Ishikawa (cell line): ENCODE results near the gene METAP2.

Experiments used
- NFIC ChIP-seq: IDR thresholded peaks from 2 replicates; pipeline ENCODE4 v1.6.1; 2012
- RAD21 ChIP-seq: IDR thresholded peaks from 2 replicates; pipeline ENCODE4 v1.6.1; 2012; ENCODE audit warnings: low read depth
- TAF1 ChIP-seq: IDR thresholded peaks from 2 replicates; pipeline ENCODE4 v1.6.1; 2012; ENCODE audit warnings: low read depth, mild to moderate bottlenecking
- ZBTB7A ChIP-seq: IDR thresholded peaks from 2 replicates; pipeline ENCODE4 v1.6.1; 2012; ENCODE audit warnings: low read depth

DNA sequence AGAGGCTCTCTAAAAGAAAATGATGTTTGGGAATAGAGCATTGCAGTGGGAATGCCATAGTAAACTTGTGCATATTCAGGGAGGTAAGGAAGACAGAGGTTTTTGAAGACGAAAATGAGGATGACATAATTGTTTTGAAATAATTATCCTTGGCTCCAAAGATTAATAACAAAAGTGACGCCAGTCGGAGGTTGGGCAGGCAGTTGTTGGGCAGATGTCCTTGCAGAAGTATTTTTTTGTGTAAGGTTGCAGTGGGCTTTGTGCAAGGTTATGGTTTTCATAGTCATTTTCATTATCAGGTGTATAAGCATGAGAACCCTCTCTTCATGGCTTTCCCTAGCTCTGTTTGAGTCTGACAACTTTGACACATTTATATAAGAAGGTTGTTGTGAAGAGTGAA lies 35.3 kb downstream of the METAP2 start:
- TF ChIP-seq RAD21: no peak
- TF ChIP-seq ZBTB7A: no peak
- no peak for TF ChIP-seq NFIC
- TF ChIP-seq TAF1: no peak
